SK-N-SH treated with all-trans-retinoic acid at 6 μM for 48 hours (cell line): Measurements from ENCODE around the gene CATSPER3.
A peak's percentile ranks its signal among the peaks of the same experiment; 100 is the strongest.

ENCODE experiments used
- ATAC-seq: fragments of 200-7000 bp; cut with Tn5 transposase; 3 replicates; pipeline ENCODE4 v1.9.1; 2020; ENCODE audit warnings: mild to moderate bottlenecking, moderate library complexity
- ARNTL ChIP-seq: fragments of 450-650 bp; formaldehyde crosslinking; IDR thresholded peaks from 2 replicates; pipeline ENCODE4 v1.5.0; 2020; ENCODE audit warnings: low read depth, mild to moderate bottlenecking, moderate library complexity, borderline replicate concordance
- BACH2 ChIP-seq: fragments of 250-450 bp; sonication (Bioruptor Pico); IDR thresholded peaks from 2 replicates; pipeline ENCODE4 v1.9.0; 2021; ENCODE audit warnings: mild to moderate bottlenecking, borderline replicate concordance
- CREB5 ChIP-seq: fragments of 250-450 bp; sonication (Bioruptor Pico); IDR thresholded peaks from 2 replicates; pipeline ENCODE4 v1.5.1; 2020; ENCODE audit warnings: low read depth, mild to moderate bottlenecking, moderate library complexity
- CSDC2 ChIP-seq: fragments of 250-450 bp; sonication (Bioruptor Pico); IDR thresholded peaks from 2 replicates; pipeline ENCODE4 v1.5.0; 2020; ENCODE audit warnings: mild to moderate bottlenecking, moderate library complexity
- GLIS3 ChIP-seq: fragments of 250-450 bp; sonication (Bioruptor Pico); IDR thresholded peaks from 2 replicates; pipeline ENCODE4 v1.5.0; 2020; ENCODE audit warnings: mild to moderate bottlenecking, moderate library complexity
- ISL1 ChIP-seq: fragments of 250-450 bp; sonication (Bioruptor Pico); IDR thresholded peaks from 2 replicates; pipeline ENCODE4 v2.1.2; 2022; ENCODE audit warnings: mild to moderate bottlenecking, moderate library complexity
- PATZ1 ChIP-seq: fragments of 250-450 bp; sonication (Bioruptor Pico); IDR thresholded peaks from 2 replicates; pipeline ENCODE4 v1.8.0; 2020; ENCODE audit warnings: mild to moderate bottlenecking, moderate library complexity, borderline replicate concordance
- POU6F1 ChIP-seq: fragments of 250-450 bp; sonication (Bioruptor Pico); IDR thresholded peaks from 2 replicates; pipeline ENCODE4 v1.8.0; 2021; ENCODE audit warnings: low read depth, mild to moderate bottlenecking, moderate library complexity, borderline replicate concordance
- RARB ChIP-seq: fragments of 250-450 bp; sonication (Bioruptor Pico); IDR thresholded peaks from 2 replicates; pipeline ENCODE4 v1.8.0; 2021; ENCODE audit warnings: mild to moderate bottlenecking, moderate library complexity
- TCF4 ChIP-seq: fragments of 250-450 bp; sonication (Bioruptor Pico); IDR thresholded peaks from 2 replicates; pipeline ENCODE4 v1.8.0; 2021; ENCODE audit warnings: mild to moderate bottlenecking, moderate library complexity, borderline replicate concordance
- TOX ChIP-seq: fragments of 250-450 bp; sonication (Bioruptor Pico); IDR thresholded peaks from 2 replicates; pipeline ENCODE4 v1.8.0; 2021; ENCODE audit warnings: mild to moderate bottlenecking, moderate library complexity, borderline replicate concordance
- TSHZ2 ChIP-seq: fragments of 250-450 bp; sonication (Bioruptor Pico); IDR thresholded peaks from 2 replicates; pipeline ENCODE4 v1.5.0; 2020; ENCODE audit warnings: mild to moderate bottlenecking, moderate library complexity
- ZC3H10 ChIP-seq: fragments of 250-450 bp; sonication (Bioruptor Pico); IDR thresholded peaks from 2 replicates; pipeline ENCODE4 v1.5.1; 2021; ENCODE audit warnings: mild to moderate bottlenecking, moderate library complexity
- ZFP3 ChIP-seq: fragments of 250-450 bp; sonication (Bioruptor Pico); IDR thresholded peaks from 2 replicates; pipeline ENCODE4 v1.5.0; 2020; ENCODE audit warnings: mild to moderate bottlenecking, moderate library complexity
- ZNF565 ChIP-seq: fragments of 450-650 bp; formaldehyde crosslinking; conservative IDR thresholded peaks from 2 replicates; pipeline ENCODE4 v1.5.0; 2020; ENCODE audit warnings: low read depth, mild to moderate bottlenecking, moderate library complexity
- ZNF70 ChIP-seq: fragments of 450-650 bp; formaldehyde crosslinking; IDR thresholded peaks from 2 replicates; pipeline ENCODE4 v1.5.0; 2020; ENCODE audit warnings: mild to moderate bottlenecking, moderate library complexity
- ZNF8 ChIP-seq: fragments of 450-650 bp; formaldehyde crosslinking; IDR thresholded peaks from 2 replicates; pipeline ENCODE4 v1.5.0; 2020; ENCODE audit warnings: mild to moderate bottlenecking, moderate library complexity

The CATSPER3 gene

GRCh38 chr5:135038813-135039270 lies 71.1 kb downstream of the CATSPER3 start:
- no peak for ATAC-seq
- TF ChIP-seq TCF4 (no peak), ZC3H10 (CRISPR knock-in tag) (no peak), ARNTL (CRISPR knock-in tag) (no peak), CSDC2 (no peak), ZNF70 (no peak), RARB (no peak), ZFP3 (CRISPR knock-in tag) (no peak)

- TF ChIP-seq GLIS3 (CRISPR knock-in tag) (no peak), CREB5 (CRISPR knock-in tag) (no peak), TSHZ2 (CRISPR knock-in tag) (no peak), ISL1 (no peak), TCF4 (no peak), TOX (no peak), BACH2 (CRISPR knock-in tag) (no peak), PATZ1 (CRISPR knock-in tag) (no peak), ZNF565 (no peak)
- ATAC-seq: peak; percentile 23; the same call in 2 of the 3 replicates
Measured at GRCh38 chr5:135039271-135040033, 71.7 kb downstream of the CATSPER3 start.

- ATAC-seq: no peak
- TF ChIP-seq ZFP3 (CRISPR knock-in tag): no peak
Measured at GRCh38 chr5:135040034-135040332, 72.3 kb downstream of the CATSPER3 start.

- no peak for TF ChIP-seq TSHZ2 (CRISPR knock-in tag)
- no peak for TF ChIP-seq ZNF8 (CRISPR knock-in tag)
- TF ChIP-seq TOX: no peak
- no peak for TF ChIP-seq POU6F1 (CRISPR knock-in tag)
- peak; percentile 46 for ATAC-seq
Measured at GRCh38 chr5:135040333-135041144, 72.8 kb downstream of the CATSPER3 start.
